ACHN (cell line): Measurements from ENCODE around the gene GGCX.
"Not testable (repeated sequence)": the region's sequence is repeated elsewhere in the genome, so short reads cannot be mapped to it uniquely, and the experiment has no call there.

Source experiments
- DNase-seq: peaks from one replicate; pipeline ENCODE4 v3.0.0-alpha.2; 2015
- in situ Hi-C: cut with HindIII; loops from 2 replicates; pipeline ENCODE4 v1.10.0; 2017; ENCODE audit warnings: low sequenced_read_pairs, low pct_ligation_motif_present, low pct_unique_long_range_greater_than_20kb

Gene GGCX

DNA sequence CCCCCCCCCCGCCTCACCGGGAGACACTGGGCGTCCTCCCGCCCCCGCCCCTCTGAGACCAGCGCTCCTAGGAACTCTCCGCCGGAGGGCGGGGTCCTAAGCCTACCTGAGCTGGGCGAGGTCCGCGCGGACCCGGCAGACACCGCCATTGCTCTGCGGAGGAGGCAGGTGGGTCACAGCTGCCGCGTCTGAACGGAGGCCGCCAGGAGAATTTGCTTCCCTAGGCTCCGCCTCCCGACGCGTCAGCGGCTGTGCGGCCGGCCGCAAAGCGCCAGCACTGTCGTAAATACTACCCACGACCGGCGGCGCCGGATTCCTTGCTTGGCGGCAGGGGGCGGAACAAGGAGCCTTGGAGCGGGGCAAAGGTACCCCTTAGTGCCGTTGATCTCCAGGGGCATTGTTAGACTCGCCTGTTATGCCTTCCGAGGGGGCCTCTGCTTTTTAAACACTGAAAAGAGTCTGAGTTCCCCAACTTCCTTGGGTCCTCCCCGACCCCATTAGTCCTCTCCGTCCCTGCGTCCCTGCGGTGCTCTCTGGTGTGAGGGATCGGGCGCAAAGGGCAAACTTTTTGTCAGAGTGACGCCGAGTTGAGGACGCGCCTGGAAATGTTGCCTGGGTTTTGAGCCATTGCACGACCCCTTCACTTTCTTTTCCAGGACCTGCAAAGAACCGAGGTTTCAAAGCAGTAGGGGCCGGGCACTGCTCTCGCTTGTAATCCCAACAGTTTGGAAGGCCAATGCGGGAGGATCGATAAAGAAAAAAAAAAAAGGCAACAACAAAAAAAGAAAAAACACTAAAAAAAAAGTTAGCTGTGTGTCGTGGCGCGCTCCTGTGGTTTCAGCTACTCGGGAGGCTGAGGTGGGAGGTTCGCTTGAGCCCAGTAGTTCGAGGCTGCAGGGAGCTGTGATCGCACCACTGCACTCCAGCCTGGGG, at the start of gene GGCX:
Gene GGCX (minus strand): TSS at position 214 of the 933 bp plus-strand sequence. CDS start 65 bp downstream, at position 149.
- in situ Hi-C loops: no loop called here
- DNase-seq: peak; percentile 97

DNA sequence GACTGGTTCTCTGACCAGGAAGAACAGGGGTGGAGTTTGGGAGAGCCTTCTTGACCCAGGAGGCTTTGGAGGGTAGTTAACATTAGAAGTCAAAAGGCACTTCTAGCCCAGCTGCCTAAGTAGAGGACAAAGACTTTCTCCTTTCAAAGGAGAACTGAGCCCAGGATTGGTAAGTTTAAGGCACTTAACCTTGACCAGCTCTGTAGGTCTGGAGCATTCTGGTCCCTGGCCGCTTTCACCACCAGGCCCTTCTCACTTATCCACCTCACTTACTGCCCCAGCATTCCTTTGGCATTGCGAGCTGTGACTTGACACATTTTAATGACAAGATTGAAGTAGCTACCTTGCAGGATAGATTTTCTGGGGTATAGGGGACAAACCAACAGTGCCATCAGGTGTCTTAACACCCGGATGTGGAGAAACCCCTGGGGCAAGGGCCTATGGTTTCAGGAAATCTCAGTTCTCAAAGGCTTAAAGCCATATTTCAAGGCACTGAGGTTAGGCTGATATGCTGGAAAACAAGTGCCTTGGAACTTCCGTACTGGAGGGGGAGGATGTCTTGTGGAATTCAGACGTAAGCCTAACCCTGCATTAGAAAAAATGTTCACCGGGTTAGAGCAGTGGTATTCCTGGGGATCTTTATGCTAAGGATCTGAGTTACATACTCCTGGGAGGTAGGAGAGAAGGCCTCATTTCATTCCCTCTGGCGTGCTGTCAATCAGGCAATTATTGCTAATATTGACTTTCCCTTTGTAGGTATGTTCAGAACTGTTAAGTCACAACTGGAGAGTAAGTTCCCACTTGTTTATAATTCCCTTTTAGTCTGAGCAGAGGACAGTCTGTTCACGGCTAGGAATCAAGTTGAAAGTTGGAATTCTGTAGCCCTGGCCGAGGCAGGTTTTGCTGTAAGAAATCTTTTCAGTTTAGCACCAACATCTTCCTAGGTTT, 46.2 kb upstream of the GGCX start:
- DNase-seq: no peak
- in situ Hi-C loops: no loop called here

- in situ Hi-C loops: no loop called here
- DNase-seq: no peak
Observed at GRCh38 chr2:85606116-85606455, 44.8 kb upstream of the GGCX start.

GRCh38 chr2:85605406-85606115, 44.3 kb upstream of the GGCX start:
- DNase-seq: no peak
- in situ Hi-C loops: no loop called here

DNA sequence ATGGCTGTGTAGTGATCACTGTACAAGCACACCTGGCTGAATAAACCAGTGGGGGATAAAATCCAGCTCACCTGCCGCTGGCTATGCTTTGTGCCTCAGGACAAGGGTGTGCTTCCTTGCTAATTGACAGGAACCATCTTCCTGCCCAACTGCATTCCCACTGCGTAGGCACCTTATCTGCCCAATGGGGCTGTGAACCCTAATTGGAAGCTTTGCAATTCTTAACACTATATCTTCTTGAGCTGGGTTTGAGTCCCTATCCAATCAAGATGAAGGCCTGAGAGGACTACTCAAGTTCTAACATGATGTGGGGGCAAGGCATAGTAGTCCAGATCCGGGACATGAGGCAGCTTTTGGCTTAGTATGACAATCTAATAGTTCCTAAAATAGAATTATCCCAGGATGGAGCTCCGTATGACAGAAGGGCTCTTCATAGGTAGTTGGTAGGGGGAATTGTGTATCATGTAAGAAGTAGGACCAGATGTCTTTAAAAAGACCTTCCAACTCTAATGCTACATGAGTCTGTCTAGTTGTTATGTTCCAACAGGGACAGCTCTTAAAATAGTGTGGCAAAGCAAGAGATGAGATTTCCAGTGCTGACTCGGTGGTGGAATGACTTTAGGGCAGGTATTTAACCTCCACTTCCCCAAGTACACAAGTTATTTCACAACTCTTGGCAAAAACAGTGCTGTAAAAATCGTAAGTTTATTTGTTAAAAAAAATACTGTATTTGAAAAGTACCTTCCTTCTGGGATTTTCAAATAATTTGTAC, 43.5 kb upstream of the GGCX start:
- in situ Hi-C loops: no loop called here
- DNase-seq: no peak

DNA sequence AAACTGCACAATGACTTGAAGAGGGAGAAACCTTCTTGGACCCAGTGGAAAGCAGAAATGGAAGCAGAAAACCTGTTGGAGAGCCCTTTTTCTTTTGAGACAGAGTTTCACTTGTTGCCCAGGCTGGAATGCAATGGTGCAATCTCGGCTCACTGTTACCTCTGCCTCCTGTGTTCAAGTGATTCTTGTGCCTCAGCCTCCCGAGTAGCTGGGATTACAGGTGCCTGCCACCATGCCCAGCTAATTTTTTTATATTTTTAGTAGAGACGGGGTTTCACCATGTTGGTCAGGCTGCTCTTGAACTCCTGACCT, 42.8 kb upstream of the GGCX start:
- DNase-seq, in situ Hi-C loops: not testable (repeated sequence)

DNA sequence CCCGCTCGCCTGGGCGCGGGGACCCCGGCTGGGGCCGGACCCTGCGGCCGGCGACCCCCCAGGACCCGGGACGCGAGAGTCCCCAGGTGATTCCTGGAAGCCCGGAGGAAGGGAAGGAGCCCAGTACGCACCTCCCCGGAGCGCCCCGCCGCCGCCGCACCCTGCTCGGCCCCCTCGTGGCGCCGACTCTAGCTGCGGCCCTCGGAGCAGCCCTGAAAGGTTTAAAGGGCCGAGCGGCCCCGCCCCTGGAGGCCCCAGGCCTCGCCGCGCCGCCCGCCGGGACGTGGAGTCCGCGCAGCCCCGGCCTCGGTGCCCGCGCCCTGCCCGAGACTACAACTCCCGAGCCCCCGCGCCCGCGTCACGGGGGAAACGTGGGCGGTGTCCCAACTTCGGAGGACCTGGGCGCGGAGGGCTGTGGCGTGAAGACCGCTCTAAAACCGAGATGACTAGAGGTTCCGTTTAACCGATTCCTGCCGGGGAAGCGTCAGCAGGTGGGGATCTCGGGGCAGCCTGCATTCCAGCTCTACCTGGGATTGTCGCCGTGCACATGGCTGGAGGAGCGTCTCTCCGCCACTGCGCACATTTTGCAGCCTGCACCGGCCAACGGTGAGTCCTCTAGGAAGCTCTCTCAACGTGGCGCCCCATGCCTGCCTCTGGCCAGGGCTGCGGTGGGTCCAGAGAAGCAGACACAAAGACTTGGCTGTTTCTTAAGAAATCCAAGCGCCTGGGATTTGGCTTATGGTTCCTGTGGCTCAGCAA, 41.4 kb upstream of the GGCX start, which contains the start of gene TMEM150A:
Gene TMEM150A (minus strand): TSS at position 223 of the 759 bp plus-strand sequence. CDS start 750 bp downstream, outside the sequence.
- in situ Hi-C loops: no loop called here
- DNase-seq: peak; percentile 93

GRCh38 chr2:85601771-85602475, 40.6 kb upstream of the GGCX start:
- in situ Hi-C loops: no loop called here
- DNase-seq: peak; percentile 50

DNA sequence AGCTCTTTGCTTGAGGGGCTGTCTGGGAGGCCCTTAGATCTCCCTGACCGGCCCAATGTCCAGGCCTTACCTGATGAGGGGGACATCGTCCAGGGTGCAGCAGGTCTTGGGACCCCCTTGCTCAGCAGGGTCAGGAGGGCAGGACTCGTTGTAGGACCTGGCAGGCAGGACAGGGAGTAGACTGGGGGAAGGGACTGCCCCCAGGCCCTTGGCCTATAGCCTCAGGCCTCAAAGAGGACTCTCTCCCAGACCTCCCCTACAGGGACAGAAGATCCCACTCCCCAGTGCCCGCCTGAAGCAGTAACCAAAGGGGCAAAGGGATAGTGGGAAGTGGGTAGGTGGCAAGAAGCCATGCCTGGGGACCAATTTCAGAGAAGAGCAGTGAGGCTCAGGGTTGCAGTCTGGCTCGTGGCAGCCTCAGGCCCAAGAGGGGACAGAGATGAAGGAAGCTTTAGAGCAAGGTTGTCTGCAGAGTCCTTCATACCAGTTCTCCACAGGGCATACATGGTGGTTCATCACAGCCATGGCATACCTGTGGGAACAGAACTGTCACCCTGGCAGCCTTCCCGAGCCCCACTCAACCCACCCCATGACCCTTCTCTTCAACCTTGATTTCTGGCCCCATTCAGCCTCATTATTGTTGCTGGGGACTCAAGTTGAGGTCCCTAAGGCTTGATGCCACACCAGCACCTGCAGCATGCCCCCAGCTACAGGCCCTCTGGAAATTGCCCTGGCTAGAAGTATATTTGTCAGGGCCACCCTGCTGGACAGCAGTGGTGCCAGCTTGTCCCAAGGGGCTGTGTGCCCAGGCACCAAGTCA, 39.9 kb upstream of the GGCX start:
- in situ Hi-C loops: no loop called here
- no peak for DNase-seq

DNA sequence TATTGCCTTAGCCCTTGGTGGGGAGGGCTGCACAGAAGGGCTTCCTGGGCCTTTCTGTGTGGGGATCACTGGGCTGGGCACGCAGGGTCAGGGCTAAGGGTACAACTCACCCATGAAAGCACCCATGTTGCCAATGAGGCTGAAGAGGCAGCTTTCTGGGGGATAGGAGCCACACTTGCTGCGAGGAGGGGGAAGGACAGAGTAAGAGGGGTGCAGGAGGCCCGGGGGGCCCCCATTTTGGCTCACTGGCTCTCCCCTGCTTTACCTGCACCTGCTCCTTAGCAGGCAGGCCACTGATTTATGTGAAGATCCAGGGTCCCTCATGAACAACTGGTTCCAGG, 38.9 kb upstream of the GGCX start:
- in situ Hi-C loops: no loop called here
- no peak for DNase-seq

- in situ Hi-C loops: no loop called here
- no peak for DNase-seq
Observed at GRCh38 chr2:85599468-85600234, 38.4 kb upstream of the GGCX start.

- in situ Hi-C loops: no loop called here
Observed at GRCh38 chr2:85598594-85599340, 37.5 kb upstream of the GGCX start.

GRCh38 chr2:85597241-85597640, 35.9 kb upstream of the GGCX start:
- no peak for DNase-seq
- in situ Hi-C loops: no loop called here

More at GRCh38 chr2:85598594-85599340, 37.5 kb upstream of the GGCX start:
- no peak for DNase-seq

DNA sequence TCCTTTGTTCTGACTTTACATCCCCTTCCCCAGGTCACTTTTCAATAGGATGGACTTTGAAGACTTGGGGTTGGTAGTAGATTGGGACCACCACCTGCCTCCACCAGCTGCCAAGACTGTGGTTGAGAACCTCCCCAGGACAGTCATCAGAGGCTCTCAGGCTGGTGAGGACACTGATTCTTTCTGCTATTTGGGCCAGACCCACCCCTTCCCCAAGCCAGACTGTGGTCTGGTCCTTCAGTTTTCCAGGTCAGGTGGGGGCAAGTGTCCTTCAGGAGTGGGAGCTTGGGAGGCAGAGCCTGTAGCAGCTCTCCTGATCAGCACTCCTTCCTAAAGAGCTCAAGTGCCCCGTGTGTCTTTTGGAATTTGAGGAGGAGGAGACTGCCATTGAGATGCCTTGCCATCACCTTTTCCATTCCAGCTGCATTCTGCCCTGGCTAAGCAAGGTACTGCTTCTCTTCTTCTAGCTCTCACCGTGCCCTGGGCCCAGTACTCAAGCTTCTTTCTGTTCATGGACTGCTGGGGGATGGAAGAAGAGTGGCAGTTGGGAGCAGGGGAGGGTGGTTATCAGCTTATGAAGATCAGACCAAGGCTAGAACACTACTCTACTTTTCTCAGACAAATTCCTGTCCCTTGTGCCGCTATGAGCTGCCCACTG, 35.3 kb upstream of the GGCX start:
- DNase-seq: no peak
- in situ Hi-C loops: no loop called here

- in situ Hi-C loops: no loop called here
- no peak for DNase-seq
Observed at GRCh38 chr2:85596026-85596333, 34.7 kb upstream of the GGCX start.
